HG03558 (cell line): ENCODE measurements around the gene LRP6.
"Not testable (repeated sequence)": the region's sequence is repeated elsewhere in the genome, so short reads cannot be mapped to it uniquely, and the experiment has no call there.

ENCODE experiments used
- ATAC-seq: cut with Tn5 transposase; IDR thresholded peaks from one replicate; pipeline ENCODE4 v1.9.1; 2021; ENCODE audit warnings: moderate number of reproducible peaks; ENCODE audit not compliant: unreplicated experiment; ENCODE audit errors: extremely low read depth

LRP6 gene

GRCh38 chr12:12185414-12185813 lies 81.4 kb downstream of the LRP6 start:
- ATAC-seq = no peak

GRCh38 chr12:12182703-12183365 lies 84.0 kb downstream of the LRP6 start:
- ATAC-seq = no peak

DNA sequence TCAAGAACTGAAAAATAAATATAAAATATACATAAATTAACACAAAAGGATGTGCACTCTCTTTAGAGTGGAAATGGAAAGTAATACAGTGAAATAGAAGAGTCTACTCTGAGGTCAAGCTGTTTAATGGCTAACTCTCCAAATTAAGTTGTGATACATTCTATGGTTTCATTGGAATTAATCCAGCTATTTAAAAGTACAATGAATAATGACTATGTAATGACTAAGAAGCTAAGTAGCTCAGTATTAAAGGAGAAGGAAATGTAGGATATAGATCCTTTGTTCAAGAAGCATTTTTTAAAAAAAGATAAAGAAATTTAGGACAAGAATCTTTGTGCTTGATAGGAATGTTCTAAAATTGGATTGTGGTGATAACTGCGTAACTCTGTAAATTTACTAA lies 85.3 kb downstream of the LRP6 start:
- ATAC-seq = no peak

GRCh38 chr12:12180575-12180974 lies 86.3 kb downstream of the LRP6 start:
- no peak for ATAC-seq

DNA sequence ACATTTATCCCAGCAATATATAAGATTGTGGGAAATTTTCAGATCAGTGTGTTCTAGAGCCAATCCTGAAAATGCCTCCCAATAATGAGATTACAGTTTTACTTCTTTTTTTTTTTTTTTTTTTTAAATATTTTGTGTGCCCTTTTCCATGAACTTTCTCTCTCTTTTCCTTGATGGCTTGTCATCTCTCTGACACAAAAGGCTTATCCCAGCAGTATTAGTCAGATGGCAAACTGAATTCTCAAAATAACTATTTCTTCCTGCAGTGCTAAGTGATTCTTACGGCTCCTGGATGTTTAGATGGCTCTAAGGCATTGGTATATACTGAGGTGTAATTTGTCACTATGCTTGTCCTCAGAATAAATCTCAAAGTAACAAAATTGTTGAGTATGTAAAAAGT lies 86.7 kb downstream of the LRP6 start:
- ATAC-seq = no peak

DNA sequence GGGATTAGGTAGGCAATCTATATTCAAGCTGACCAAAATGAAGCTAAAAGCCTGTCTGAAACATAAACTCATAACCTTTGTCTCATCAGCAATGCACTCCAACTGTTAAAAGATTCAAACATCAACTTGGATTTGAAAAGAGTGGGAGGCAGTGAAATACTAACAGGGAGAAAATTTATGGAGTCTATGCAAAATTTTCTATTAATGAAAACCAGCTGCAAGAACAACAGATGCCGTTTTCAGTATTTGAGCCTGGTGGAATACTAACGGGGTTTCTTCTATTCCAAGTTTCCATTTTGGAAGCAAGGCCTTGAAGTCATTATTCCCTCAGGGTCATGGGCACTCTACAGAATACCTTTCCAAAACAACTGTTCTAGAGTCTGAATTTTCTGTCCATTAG lies 88.3 kb downstream of the LRP6 start:
- no peak for ATAC-seq

DNA sequence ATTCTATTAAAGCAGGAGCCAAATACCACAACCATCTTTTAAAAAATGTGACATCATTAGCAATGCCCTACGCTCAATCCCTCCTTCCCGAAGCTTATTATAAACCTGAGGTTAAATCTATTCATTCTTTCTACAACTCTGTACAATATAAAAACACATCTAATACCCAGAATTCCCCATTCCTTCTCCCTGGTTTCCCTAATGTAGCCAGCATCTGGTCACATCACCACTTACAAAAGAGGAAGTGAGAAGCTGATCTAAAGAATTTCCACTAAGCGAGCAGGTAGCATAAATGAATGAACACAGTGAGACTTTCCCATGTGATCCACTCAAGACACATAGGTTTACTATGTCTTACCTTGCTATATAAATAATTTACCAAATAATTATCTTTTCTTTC lies 90.4 kb downstream of the LRP6 start:
- ATAC-seq = no peak

DNA sequence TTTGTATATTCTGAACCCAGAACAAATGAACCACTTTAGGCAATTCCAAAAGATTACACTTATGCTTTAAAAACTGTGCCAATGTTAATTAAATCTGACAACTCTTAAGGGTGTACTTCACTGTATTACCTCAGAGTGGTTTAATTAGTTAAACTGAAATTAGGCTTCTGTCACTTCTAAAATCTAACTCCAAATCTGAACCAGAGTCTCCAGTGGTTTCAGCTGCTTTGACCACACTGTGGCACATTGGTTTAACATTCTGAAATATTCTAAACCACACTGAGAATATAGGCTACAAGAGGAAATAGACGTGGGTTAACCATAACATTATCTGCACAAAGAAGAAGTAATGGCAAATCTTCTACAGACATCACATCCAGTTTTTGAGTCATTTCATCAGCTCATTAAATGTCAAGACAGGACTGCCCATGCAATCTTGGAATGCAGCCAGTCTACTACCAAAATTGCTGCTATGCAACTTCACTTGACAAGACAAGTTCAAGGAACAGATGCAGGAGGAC lies 94.8 kb downstream of the LRP6 start:
- ATAC-seq = no peak

- ATAC-seq = no peak
These were observed 99.0 kb downstream of the LRP6 start for GRCh38 chr12:12167847-12168246.

DNA sequence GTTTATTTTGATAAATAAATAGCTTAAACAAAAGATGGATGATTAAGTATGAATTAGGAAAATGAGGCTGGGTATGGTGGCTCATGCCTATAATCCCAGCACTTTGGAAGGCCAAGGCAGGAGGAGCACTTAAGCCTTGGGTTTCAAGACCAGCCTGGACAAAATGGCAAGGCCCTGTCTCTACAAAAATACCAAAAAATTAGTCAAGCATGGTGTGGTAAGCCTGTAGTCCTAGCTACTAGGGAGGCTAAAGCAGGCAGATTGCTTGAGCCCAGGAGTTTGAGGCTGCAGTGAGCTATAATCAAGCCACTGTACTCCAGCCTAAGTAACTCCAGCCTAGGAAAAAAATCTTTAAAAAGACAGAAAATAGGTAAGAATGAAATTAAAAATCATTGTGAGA lies 100.1 kb downstream of the LRP6 start:
- no peak for ATAC-seq

GRCh38 chr12:12159988-12160387 lies 106.9 kb downstream of the LRP6 start:
- no peak for ATAC-seq

GRCh38 chr12:12158858-12159257 lies 108.0 kb downstream of the LRP6 start:
- no peak for ATAC-seq

GRCh38 chr12:12157424-12157823 lies 109.4 kb downstream of the LRP6 start:
- ATAC-seq = no peak

DNA sequence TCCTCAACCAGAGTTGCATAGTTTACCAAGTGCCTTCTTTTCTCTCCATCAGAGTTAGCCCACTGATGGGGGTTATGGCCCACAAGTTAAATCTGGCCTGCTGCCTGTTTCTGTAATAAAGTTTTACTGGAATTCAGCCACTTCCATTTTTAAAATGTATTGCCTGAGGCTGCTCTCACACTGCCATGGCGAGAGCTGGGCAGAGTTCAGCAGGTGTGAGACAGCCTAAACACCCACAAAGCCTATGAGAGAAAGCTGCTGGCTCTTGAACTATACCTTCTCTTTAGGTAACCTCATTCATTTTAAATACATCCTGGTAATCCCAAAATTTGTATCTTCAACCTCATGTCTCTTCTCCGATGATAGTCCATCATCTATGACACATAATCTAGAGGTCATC lies 110.0 kb downstream of the LRP6 start:
- no peak for ATAC-seq

DNA sequence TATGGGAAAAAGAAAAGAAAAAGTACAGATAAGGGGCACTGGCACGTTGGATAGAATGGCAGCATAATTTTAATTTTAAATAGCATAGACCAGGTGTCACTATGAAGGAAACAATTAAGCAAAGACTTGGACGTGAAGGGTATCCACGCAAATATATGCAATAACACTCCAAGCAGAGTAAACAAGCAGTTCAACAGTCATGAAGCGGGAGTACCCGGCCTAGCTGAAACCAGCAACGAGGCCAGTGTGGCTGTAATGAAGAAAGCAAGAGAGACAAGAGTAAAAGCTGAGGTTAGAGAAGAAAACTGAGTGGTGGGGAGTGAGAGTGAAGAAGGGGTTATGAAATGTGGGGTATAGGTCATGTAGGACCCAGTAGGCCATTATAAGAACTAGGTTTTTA lies 110.7 kb downstream of the LRP6 start:
- no peak for ATAC-seq

DNA sequence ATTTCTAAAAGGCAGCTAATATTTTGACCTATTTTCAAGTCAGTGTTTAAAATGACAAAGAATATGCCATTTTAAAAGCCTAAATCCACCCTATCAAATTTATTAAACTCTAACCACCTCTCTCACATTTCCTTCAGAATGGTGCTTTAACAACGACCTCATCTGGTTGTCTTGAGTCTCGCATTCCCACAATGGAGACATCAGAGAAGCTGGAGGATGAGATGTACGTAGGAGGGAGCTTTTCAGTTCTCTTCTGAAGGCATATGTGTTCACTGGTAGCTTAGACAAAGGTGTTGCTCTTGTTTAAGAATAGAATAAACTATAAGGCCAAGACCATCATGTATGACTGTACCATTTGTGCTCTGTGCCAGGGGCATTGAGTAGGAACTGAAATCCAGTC lies 113.2 kb downstream of the LRP6 start:
- no peak for ATAC-seq

- no peak for ATAC-seq
These were observed 119.7 kb downstream of the LRP6 start for GRCh38 chr12:12147111-12147510.

DNA sequence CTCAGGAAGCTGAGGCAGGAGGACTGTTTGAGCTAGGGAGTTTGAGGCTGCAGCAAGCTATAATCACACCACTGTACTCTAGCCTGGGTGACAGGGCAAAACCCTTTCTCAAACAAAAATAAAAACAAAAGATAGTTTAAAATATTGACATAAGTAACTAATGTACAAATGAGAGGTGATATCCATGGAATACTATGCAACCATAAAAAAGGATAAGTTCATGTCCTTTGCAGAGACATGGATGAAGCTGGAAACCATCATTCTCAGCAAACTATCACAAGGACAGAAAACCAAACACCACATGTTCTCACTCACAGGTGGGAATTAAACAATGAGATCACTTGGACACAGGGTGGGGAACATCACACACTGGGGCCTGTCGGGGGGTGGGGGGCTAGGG lies 122.3 kb downstream of the LRP6 start:
- not testable (repeated sequence) for ATAC-seq

DNA sequence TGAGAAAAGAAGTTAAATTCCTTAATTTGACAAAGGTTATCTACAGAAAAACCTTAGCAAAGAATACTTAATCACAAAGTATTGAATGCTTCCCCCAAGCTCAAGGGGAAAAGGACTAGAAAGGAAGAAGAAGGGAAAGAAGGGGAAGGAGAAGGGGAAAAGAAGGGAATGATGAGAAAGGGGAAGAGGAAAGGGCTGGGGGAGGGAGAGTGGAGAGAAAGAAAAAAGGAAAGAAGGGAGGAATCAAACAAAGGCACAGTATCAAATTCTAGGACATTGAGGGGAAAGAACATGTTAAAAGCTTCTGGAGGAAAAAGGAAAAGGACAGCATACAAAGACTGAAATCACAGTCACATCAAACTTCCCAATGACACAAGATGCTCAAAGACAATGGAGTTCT lies 125.8 kb downstream of the LRP6 start:
- no peak for ATAC-seq

DNA sequence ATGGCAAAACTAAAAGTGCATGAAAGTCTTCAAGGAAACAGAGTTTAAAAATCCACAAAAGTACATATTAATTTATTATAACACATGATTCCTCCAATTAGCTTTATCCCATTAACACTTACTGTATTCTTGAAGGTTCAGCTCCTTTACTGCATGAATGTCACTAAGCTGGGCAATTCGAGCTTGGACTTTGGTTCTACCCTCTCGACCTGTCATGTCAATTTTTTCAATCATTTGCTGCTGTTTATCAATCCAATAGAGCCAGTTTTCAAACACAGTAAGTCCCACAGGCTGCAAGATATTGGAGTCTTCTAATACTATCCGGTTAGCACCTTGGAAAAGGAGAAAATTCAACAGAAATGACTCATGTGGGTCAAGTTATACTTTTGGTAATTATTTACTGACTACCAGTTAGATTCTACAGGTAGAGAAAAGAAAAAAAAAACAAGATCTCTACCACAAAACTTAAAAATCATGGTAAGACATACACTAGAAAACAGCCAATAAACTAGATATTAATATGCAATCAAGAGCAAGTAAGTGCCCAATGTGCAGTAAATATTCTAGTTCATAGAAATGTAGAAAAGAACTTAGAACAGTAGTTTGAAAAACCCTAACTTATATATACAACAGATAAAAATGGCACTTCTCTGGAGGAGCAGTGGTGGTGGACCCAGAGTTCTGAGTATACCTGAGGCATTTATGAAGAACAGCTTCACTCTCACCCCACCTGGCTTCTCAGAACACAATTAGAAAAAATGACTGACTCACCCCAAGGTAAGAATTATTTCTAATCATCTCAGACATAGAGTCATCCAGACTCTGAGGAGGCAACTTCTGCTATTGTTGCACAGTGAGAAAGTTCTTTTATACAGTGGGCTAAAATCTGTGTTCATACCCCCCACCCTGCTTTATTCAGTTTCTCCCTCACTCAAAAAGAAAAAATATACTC lies 128.4 kb downstream of the LRP6 start:
- ATAC-seq = no peak

DNA sequence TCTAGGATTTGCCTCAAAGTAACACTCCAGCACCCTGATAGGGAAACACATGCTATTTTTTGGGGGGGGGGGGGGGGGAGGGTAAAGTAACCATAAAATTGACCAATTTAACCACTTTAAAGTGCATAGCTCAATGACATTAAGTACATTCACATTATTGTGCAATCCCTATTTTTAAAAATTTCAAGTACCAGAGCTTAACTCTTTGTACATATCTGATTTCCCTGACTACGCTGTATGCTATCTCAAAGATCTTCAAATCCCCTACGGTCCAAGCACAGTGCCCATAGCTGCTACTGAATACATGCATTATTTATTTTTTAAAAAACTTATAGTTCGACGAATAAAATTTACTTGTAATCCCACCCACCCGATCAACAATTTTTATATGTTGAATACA lies 133.1 kb downstream of the LRP6 start:
- no peak for ATAC-seq
